Activated CD4-positive, alpha-beta T cell treated with anti-CD3 and anti-CD28 coated beads, Interleukin-2, amount 50 U/mL, for 24 hours (primary cell): Measurements from ENCODE around the gene PHF19.

Experiments used
- DNase-seq, 2 donors: peaks; one replicate each; pipeline ENCODE4 v3.0.0-alpha.2; 2020; ENCODE audit warnings: low read depth in 1 of 2, low spot score in 1 of 2

Gene PHF19

DNA sequence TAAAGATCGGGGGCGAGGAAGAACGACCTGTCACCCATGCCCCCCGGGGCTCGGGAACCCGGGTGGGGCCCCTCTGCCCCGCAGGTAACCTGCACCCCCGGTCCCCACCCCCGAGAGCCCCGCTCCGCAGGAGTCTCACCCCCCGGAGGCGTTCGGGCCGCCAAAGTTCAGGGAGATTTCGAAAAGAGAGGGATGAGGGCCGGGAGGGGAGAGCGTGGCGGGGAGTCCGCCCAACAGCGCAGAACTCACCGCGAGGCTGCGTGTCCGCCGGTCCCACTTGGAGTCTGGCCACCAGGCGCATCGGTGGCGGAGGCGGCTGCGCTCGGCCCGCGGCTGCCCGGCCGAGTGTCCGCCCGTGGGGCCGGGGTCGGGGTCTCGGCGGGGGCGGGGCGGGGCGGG lies at the start of gene PHF19:
TSS of gene PHF19 (minus strand) at position 347 of the 399 bp plus-strand sequence. CDS start 2,447 bp downstream, outside the sequence.
- DNase-seq, result no peak

- no peak for DNase-seq
Observed at GRCh38 chr9:120926397-120926928, 49.5 kb upstream of the PHF19 start, which contains the start of gene TRAF1. Gene TRAF1, minus strand, starts transcription at chr9:120926796. Its CDS starts 721 bp downstream, at chr9:120926075.

- DNase-seq, result peak; percentile 68 to 86
Observed at GRCh38 chr9:120925535-120926396, 48.8 kb upstream of the PHF19 start.

GRCh38 chr9:120924698-120925534 lies 47.9 kb upstream of the PHF19 start:
- no peak for DNase-seq

- DNase-seq, result no peak
Observed at GRCh38 chr9:120923620-120924328, 46.8 kb upstream of the PHF19 start.

DNA sequence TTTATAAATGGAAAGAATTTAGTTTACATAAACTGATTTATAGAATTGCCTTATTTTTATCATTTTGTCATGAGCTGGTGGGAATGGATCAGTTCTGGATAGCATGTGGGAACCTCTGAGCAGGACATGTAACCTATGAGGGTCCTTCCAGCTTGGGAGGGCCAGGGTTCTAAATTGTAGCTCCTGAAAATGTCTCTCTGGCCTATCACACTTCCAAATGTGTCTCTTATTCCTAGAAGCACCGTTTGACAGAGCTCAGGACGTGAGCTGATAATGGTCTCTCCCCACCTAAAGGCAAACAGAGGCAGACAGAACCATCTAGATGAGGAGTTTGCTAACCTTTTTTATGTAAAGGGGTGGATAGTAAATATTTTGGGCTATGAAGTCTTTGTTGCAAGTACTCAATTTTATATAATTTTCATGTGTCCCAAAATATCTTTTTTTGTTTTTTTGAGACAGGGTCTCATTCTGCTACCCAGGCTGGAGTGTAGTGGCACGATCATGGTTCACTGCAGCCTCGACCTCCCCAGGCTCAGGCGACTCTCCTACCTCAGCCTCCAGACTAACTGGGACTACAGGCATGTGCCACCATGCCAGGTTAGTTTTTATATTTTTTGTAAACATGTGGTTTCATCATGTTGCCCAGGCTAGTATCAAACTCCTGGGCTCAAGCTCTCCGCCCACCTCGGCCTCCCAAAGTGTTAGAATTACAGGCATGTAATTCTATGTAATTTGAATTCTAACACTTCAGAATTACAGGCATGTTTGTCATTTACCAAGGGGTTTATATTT lies 45.6 kb upstream of the PHF19 start:
- DNase-seq, result no peak

DNA sequence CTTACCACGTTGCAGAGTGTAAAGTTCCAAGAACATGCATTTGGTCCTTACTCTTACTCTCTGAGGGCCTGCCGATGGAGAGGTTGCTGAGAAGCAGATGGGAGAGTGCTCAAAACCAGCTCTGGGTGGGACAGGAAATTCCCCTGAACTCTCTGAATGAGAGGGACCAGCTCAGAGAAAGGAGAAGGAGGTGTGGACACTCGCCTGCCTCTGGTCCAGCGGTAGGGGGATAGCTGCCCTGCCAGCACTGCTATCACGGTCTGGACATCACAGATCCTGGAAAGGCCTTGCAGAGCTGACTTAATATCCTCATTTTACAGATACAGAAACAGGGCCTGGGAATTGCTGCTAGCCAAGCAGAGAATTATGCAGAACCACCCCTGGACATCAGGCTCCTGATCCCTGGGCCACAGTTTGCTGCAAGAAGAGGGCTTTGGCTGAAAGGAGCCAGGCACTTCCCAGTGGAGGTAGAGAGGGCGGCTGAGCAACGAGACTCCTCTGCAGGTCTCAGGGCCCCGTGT lies 44.7 kb upstream of the PHF19 start:
- DNase-seq, result no peak

- DNase-seq, result no peak
Observed at GRCh38 chr9:120920806-120921178, 43.8 kb upstream of the PHF19 start.

DNA sequence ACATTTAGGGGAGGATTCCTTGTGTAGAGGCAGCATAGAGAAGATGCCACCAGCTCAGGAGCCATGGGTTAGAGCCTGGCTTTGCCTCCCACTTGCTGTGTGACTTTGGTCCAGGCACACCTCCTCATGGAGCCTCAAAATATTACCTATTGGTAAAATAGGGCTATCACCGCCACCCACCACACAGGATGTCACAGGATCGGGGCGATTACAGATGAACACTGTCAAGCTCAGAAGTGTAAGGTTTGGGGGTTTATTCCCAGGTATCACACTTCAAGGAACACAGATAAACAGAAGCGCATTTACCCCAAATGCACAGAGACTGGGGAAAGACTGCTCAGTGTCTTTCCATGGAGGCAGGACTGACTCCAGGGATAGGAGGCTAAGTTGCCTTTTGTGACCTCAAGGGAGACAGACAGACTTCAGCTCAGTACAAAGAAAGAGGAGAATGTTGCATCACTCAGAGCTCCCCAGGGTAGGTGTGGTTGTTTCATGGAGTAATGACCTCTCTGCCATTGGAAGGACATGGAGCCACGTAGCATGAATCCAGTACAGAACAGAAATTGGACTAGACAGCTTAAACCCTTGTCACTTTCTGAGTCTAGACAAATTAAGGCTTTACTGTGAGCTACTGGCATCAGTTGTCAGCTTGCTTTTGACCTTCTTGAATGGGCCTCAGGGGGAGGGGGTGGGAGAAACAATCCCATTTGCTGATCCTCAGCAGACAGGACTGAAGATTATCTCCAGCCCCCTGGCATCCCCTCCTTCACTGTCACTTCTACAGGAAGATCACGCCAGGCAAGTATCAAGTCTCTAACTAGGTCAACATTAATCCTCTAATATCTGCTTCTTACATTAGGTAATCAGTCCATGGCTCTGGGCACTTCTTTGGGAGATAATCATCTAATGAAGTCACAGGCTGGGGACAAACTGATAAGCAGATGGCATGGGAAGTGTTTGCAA lies 43.1 kb upstream of the PHF19 start:
- no peak for DNase-seq

DNA sequence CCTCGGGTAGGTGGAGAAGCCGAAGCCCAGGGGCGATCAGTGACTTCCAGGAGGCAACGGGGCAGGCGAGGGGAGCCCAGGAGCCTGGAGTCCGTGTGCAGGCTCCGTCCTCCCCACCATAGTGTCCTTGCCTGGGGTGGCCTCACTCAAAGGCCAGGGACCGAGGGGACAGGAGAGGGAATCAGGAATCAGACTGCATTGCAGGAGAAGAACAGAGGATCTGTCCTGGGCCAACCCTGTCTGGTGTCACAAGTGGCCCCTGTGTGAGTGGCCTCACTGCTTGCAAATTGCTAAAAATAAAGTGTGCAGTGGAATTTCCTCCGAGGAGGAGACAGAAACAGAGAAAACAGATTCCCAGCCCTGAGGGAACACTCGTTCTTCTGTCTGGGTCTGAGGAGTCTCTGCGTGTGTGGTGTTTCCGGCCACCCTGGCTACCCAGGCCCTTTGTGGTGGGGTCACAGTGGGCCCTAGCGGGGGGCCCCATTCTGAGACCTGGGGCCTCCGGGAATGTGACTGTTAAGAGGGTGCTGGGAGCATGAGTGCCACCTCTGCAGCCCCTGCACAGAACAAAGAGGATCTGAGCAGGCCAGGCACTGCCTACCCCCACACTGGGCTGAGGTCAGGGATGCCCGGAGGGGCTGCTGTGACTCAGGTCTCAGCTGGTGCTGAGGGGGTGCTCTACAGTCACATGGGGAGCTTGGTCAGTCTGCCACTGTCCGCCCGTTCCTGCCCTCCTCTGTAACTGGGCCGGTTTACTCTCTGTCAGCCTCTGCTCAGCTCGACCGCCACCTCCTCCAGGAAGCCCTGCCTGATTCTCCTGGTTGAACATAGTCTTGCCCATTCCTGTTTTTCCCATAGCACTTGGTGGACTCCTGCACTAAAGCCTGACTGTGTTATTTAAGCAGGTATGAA lies 42.2 kb upstream of the PHF19 start:
- DNase-seq, result no peak

DNA sequence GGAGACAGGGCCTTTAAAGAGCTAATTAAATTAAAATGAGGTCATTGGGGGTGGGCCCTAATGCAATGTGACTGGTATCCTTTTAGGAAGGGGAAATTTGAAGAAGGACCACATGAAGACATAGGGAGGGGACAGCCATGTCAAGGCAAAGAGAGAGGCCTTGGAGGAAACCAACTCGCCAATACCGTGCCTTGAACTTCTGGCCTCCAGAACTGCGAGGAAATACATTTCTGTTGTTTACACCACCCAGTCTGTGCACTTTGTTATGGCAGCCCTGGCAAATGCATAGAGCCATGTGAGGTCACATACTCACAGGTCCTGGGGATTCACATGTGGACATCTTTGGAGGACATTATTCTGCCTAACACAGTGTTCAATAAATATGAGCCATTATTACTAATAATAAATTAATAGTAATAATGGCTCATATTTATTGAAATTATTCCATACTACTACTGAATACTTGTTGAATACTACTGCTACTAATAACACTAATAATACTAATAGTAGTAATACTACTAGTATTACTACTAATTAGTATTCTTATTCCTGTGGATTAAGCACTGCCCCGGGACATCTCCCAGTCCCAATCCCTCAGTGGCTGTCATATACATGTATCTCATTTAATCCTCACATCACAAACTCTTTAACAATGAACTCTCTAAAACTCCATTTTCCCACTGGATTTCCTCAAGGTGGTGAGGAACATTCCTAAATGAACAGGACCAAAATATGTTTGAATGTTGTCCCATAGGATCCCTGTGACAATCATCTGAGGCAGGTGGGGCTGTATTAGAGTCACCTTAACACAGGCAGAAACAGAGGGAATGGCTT lies 41.2 kb upstream of the PHF19 start:
- no peak for DNase-seq

DNA sequence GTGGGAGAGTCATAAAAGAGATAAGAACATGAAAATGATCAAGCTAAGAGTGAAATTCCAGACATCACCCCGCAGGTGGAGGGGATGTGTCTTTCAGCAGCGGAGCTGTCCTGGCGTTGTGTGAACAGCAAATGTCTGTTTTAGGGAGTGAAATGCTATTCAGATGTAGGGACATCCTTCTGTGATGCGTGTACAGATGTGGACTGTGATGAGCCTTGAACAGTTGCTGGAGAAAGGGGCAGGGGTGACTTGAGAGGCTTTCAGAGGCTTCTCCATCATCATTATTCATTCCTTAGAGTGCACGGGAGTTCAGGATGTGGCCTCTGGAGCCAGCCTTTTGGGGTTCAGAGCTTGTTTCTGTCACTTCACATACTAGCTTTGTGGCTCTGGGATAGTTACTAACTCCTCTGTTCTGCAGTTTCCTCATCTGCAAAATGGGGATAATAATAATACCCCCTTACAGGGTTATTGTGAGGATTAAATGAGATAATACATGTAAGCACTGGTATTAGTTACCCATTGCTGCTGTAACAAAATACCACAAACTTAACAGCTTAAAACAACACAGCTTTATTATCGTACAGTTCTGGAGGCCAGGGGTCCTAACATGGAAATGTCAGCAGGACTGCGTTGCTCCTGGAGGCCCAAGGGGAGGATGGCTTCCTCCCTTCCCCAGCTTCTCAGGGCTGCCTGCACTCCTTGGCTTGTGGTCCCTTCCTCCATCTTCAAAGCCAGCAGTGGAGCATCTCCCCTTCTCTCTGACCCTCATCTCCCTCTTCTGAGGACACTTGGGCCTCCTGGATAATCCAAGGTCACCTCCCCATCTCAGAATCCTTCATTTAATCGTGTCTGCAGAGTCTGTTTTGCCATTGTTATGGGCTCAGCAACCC lies 40.2 kb upstream of the PHF19 start:
- no peak for DNase-seq

- DNase-seq, result no peak
Observed at GRCh38 chr9:120916588-120916987, 39.6 kb upstream of the PHF19 start.

DNA sequence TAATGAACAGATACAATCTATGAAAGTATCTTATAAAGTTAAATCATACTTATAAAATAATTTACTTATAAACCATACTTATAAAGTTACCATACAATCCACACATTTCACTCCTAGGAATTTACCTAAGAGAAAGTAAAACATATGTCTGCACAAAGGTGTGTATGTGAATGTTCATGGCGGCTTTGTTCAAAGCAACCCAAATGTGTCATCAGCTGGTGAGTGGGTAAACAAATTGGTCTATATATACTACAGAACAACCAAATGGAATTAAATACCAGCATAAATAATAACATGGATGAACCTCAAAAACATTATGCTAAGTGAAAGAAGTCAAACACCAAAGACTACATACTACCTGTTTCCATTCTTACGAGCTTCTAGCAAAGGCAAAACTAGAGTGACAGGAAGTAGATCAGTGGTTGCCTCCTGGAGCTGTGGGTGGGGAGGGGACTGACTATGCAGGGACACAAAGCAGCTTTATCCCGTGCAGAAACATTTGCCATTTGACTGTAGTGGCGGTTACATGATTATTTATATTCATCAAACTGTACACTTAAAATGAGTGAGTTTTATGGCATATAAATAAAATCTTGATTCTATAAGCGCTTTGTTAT lies 39.0 kb upstream of the PHF19 start:
- DNase-seq, result no peak

- DNase-seq, result no peak
Observed at GRCh38 chr9:120914953-120915352, 38.0 kb upstream of the PHF19 start.

- no peak for DNase-seq
Observed at GRCh38 chr9:120914396-120914795, 37.4 kb upstream of the PHF19 start.
